ENCODE data around the gene CTU1.

Gene CTU1

DNA sequence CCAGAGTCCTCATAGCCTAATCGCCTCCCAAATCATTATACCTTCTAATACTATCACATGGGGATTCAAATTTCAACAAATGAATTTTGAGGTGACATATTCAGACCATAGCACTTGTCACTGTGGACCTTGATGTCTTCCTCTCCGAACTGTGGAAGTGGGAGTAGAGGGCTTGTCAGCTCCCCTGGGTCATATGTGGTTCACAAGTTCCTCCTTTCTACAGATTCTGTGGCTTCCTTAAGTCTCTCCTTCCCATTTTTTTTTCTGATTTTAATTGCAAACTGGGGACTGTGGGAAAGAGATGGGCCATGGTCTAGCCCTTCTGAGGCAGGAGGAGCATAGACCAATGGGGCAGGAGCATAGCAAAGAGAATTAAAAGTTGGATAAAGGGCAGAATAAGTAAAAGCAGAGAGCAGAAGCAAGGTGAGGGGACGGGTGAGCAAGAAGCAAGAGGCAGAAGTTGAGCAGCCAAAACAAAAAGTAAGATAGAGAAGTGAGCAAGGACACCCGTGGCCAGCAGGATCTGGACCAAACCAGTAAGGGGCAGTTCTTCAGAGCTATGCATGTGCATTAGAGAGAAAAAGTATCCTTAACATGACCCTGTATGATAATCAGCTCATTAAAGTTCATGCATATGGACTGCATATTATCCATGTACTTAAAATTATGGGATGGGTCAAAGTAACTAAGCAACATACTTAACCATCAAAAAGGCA, 31.2 kb upstream of the CTU1 start:
- TF ChIP-seq, protein P1, sequence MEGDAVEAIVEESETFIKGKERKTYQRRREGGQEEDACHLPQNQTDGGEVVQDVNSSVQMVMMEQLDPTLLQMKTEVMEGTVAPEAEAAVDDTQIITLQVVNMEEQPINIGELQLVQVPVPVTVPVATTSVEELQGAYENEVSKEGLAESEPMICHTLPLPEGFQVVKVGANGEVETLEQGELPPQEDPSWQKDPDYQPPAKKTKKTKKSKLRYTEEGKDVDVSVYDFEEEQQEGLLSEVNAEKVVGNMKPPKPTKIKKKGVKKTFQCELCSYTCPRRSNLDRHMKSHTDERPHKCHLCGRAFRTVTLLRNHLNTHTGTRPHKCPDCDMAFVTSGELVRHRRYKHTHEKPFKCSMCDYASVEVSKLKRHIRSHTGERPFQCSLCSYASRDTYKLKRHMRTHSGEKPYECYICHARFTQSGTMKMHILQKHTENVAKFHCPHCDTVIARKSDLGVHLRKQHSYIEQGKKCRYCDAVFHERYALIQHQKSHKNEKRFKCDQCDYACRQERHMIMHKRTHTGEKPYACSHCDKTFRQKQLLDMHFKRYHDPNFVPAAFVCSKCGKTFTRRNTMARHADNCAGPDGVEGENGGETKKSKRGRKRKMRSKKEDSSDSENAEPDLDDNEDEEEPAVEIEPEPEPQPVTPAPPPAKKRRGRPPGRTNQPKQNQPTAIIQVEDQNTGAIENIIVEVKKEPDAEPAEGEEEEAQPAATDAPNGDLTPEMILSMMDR (IDR thresholded peaks at IDR 0.05; ENCODE audit: extremely low read depth, missing control alignments) = no peak
- no peak for DNase-seq (ENCODE audit: low spot score)

DNA sequence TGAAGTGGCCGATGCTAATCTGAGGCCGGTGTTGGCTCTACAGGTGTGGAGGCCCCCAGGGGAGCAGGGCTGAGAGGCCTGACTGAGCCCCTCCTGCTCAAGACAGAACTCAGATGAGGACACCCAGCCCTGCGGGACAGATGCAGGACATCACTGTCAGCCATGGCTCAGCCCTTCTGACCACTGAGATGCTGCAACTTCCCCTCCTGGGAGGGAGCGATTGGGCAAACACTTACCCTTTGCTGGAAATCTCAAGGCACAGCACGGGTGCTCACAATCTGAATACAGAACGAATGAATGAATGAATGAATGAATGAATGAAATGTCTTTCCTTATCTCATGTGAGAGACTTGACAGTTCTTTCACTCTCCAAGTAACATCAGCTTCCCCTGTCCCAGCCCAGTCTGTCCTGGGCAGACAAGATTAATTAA, 30.4 kb upstream of the CTU1 start:
- TF ChIP-seq, protein P1 (IDR thresholded peaks at IDR 0.05; ENCODE audit: extremely low read depth, missing control alignments) = no peak
- no peak for DNase-seq (ENCODE audit: low spot score)

DNA sequence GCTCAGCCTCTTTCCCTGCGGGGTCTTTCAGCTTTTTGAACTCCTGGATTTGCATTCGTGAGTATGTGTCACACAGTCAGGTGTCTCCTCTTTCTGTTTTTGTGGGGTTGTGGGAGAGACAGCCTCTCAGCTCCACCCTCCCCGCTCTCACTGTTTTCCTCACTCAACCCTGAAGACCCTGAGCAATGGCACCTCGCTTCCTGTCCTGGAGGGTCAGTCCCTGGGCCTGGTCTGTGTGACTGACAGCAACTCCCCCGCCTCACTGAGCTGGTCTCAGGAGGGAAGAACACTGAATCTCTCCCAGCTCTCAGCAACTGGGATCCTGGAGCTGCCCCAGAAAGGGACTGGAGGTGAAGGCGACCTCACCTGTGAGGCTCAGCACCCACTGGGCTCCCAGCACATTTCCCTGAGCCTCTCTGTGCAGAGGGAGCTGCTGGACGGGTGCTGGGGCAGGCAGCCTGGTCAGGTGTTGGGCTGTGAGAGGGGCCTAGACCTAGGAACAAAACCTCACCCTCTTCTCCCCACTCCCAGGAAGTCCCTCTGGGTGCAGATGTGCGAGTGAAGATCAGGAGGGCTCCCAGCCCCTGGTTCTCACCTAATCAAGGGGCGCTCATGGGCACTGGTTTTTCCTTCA, 29.7 kb upstream of the CTU1 start:
- DNase-seq (ENCODE audit: low spot score) = no peak
- TF ChIP-seq, protein P1 (IDR thresholded peaks at IDR 0.05; ENCODE audit: extremely low read depth, missing control alignments) = no peak

DNA sequence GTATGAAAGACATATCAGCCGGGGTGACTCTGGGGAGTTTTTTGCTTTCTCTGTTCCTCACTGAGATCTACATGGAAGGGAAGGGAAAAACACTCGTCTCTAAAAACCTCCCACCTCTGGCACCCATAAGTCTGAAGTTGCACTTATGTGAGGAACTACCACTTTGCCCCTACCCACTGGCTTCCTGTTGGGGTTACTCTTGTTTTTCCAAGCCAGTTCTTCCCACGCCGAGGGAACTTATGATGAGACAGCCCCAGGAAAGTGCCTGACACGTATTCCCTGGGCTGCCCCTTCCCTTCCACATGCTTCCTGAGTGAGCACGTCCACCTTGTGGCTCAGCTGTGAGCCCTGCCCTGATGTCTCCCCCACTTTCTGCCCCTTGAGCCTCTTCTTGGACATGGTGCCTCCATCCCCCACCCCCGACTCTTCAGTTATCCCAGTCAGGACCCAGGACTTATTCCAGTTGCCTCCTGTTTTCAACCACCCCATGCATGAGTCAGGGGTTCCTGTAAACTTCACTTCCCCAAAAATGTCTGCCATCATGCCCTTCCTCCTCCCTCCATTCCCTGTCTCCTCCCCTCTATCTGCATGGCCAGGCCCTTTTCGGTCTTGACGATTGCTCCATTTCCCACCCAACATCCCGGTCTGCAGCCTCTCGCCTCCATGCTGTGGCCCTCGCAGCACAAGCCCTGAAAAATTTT, 28.8 kb upstream of the CTU1 start:
- no peak for DNase-seq (ENCODE audit: low spot score)
- TF ChIP-seq, protein P1 (IDR thresholded peaks at IDR 0.05; ENCODE audit: extremely low read depth, missing control alignments) = no peak

DNA sequence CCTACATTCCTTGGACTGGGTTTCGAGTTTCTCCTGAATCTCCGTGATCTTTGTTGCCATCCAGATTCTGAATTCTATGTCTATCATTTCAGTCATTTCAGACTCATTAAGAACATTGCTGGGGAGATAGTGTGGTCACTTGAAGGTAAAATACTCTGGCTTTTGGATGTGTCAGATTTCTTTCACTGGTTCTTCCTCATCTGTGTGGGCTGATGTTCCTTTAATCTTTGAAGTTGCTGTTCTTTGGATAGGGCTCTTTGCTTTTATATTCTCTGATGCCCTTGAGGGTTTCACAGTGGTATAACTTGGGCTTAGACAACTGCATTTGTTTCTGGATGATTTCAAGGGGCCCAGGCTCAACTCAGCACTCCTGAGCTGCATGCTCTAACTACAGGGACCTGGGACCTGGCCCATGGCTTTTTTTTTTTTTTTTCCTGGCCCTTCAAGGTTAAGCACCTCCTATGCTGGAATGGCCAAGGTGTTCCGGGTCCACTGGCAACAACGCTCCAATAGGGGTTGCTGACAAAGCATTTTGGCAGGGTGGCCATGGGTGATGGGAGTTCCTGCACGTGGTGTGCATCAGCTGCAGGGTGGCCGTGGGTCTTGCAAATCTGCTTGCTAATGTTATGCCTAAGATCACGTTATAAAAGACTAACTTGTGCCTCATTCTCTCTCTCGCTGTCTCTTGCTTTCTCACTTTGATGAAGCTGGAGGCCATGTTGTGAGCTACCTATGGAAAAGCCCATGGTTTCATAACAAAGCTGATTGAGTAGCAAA, 28.0 kb upstream of the CTU1 start:
- no peak for DNase-seq (ENCODE audit: low spot score)
- TF ChIP-seq, protein P1 (IDR thresholded peaks at IDR 0.05; ENCODE audit: extremely low read depth, missing control alignments) = no peak

DNA sequence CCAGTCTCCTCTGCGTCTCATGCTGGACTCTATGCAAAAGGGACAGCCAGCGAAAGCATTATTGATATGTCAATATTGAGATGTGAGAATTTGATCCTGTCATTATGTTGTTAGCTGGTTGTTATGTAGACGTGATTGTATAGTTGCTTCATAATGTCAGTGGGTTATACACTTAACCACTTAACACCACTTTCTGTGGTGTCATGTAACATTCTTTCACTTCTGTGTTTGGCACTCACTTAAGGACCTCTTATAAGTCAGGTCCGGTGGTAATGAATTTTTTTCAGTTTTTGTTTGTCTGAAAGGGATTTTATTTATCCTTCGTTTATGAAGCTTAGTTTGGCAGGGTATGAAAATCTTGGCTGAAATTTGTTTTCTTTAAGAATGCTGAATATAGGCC, 26.8 kb upstream of the CTU1 start:
- no peak for DNase-seq (ENCODE audit: low spot score)
- TF ChIP-seq, protein P1 (IDR thresholded peaks at IDR 0.05; ENCODE audit: extremely low read depth, missing control alignments) = no peak
